SK-N-SH treated with all-trans-retinoic acid at 6 μM for 48 hours (cell line): ENCODE results near the gene TLDC2.
"Not testable (repeated sequence)": the region's sequence is repeated elsewhere in the genome, so short reads cannot be mapped to it uniquely, and the experiment has no call there.

Experiments used
- PPARA ChIP-seq: fragments of 250-450 bp; sonication (Bioruptor Pico); IDR thresholded peaks from 2 replicates; pipeline ENCODE4 v1.5.0; 2020; ENCODE audit warnings: mild to moderate bottlenecking, borderline replicate concordance
- ZC3H10 ChIP-seq: fragments of 250-450 bp; sonication (Bioruptor Pico); IDR thresholded peaks from 2 replicates; pipeline ENCODE4 v1.5.1; 2021; ENCODE audit warnings: mild to moderate bottlenecking, moderate library complexity
- ZFP3 ChIP-seq: fragments of 250-450 bp; sonication (Bioruptor Pico); IDR thresholded peaks from 2 replicates; pipeline ENCODE4 v1.5.0; 2020; ENCODE audit warnings: mild to moderate bottlenecking, moderate library complexity
- ZFP30 ChIP-seq: fragments of 450-650 bp; formaldehyde crosslinking; IDR thresholded peaks from 2 replicates; pipeline ENCODE4 v1.5.0; 2022; ENCODE audit warnings: mild to moderate bottlenecking, moderate library complexity
- ZNF70 ChIP-seq: fragments of 450-650 bp; formaldehyde crosslinking; IDR thresholded peaks from 2 replicates; pipeline ENCODE4 v1.5.0; 2020; ENCODE audit warnings: mild to moderate bottlenecking, moderate library complexity
- TF ChIP-seq, protein P1 (sequence below): fragments of 250-450 bp; sonication (Bioruptor Pico); IDR thresholded peaks from 2 replicates; pipeline ENCODE4 v1.8.0; 2021; ENCODE audit warnings: low read depth, mild to moderate bottlenecking, moderate library complexity, borderline replicate concordance
- TF ChIP-seq, protein P2 (sequence below): fragments of 250-450 bp; sonication (Bioruptor Pico); IDR thresholded peaks from 2 replicates; pipeline ENCODE4 v1.8.0; 2020; ENCODE audit warnings: mild to moderate bottlenecking, moderate library complexity, borderline replicate concordance

DNA sequence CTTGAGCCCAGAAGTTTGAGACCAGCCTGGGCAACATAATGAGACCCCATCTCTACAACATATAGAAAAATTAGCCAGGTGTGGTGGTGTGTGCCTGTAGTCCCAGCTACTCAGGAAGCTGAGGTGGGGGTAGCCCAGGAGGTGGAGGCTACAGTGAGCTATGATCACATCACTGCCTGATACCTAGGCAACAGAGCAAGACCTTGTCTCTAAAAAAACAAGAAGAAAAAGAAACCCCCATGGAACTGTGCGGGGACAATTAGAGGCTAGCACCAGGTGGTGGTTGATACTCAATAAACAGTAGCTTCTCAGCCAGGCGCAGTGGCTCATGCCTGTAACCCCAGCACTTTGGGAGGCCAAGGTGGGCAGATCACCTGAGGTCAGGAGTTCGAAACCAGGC lies 37.6 kb upstream of the TLDC2 start:
- TF ChIP-seq ZNF70; ZC3H10 (CRISPR knock-in tag); ZFP30; ZFP3 (CRISPR knock-in tag); PPARA: not testable (repeated sequence)
- TF ChIP-seq, protein P1, sequence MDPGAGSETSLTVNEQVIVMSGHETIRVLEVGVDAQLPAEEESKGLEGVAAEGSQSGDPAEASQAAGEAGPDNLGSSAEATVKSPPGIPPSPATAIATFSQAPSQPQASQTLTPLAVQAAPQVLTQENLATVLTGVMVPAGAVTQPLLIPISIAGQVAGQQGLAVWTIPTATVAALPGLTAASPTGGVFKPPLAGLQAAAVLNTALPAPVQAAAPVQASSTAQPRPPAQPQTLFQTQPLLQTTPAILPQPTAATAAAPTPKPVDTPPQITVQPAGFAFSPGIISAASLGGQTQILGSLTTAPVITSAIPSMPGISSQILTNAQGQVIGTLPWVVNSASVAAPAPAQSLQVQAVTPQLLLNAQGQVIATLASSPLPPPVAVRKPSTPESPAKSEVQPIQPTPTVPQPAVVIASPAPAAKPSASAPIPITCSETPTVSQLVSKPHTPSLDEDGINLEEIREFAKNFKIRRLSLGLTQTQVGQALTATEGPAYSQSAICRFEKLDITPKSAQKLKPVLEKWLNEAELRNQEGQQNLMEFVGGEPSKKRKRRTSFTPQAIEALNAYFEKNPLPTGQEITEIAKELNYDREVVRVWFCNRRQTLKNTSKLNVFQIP (CRISPR knock-in tag): not testable (repeated sequence)
- TF ChIP-seq, protein P2, sequence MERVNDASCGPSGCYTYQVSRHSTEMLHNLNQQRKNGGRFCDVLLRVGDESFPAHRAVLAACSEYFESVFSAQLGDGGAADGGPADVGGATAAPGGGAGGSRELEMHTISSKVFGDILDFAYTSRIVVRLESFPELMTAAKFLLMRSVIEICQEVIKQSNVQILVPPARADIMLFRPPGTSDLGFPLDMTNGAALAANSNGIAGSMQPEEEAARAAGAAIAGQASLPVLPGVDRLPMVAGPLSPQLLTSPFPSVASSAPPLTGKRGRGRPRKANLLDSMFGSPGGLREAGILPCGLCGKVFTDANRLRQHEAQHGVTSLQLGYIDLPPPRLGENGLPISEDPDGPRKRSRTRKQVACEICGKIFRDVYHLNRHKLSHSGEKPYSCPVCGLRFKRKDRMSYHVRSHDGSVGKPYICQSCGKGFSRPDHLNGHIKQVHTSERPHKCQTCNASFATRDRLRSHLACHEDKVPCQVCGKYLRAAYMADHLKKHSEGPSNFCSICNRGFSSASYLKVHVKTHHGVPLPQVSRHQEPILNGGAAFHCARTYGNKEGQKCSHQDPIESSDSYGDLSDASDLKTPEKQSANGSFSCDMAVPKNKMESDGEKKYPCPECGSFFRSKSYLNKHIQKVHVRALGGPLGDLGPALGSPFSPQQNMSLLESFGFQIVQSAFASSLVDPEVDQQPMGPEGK (CRISPR knock-in tag): not testable (repeated sequence)
